ENCODE measurements around the gene DCST1.

DCST1 gene

DNA sequence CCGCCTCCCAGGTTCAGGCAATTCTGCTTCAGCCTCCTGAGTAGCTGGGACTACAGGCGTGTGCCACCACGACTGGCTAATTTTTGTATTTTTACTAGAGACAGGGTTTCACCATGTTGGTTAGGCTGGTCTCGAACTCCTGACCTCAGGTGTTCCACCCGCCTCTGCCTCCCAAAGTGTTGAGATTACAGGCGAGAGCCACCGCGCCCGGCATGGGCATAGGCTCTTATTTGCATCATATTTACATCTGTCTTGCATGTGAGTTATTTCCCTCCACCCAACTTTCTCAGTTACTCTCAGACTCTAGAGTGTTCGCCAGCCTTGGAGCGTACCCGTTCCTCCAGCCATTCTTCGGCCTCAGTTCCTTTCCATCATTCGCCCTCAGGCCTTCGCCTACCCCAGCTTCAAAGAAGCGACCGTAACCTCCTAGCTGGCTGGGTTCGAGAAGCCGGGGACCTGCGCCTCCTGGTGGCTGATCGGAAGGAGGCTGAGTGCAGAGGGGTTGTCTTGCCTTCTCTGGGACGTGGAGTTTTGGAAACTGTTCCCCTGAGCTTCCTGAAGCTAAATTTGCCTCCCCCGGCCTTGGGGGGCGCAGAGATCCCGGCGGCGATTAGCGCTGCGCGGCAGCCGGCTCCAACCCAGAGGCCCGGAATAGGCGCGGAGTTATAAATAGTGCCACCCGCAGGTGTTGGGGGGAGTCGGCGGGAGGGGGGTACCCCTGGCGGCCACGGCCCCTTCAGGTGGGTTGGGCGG lies 34.6 kb upstream of the DCST1 start:
- H3K9me3 ChIP-seq (ENCODE audit: insufficient read depth, low read length), result no peaks in the 10 kb centered on the region
- H3K27ac ChIP-seq (ENCODE audit: low read depth, low read length), result no peak overlapping the region
- no peaks in the 10 kb centered on the region for H4K20me1 ChIP-seq (ENCODE audit: low read depth, low read length)
- no peaks in the 10 kb centered on the region for H3K79me2 ChIP-seq (ENCODE audit: insufficient read depth, low read length)
- H3K4me2 ChIP-seq (ENCODE audit: low read depth, low read length, poor library complexity, severe bottlenecking), result peak overlapping the region; percentile 60
- TF ChIP-seq, protein P1, sequence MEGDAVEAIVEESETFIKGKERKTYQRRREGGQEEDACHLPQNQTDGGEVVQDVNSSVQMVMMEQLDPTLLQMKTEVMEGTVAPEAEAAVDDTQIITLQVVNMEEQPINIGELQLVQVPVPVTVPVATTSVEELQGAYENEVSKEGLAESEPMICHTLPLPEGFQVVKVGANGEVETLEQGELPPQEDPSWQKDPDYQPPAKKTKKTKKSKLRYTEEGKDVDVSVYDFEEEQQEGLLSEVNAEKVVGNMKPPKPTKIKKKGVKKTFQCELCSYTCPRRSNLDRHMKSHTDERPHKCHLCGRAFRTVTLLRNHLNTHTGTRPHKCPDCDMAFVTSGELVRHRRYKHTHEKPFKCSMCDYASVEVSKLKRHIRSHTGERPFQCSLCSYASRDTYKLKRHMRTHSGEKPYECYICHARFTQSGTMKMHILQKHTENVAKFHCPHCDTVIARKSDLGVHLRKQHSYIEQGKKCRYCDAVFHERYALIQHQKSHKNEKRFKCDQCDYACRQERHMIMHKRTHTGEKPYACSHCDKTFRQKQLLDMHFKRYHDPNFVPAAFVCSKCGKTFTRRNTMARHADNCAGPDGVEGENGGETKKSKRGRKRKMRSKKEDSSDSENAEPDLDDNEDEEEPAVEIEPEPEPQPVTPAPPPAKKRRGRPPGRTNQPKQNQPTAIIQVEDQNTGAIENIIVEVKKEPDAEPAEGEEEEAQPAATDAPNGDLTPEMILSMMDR (IDR thresholded peaks at IDR 0.05; ENCODE audit: insufficient read depth, low read length, poor library complexity, severe bottlenecking), result peak; percentile 96
- TF ChIP-seq EZH2phosphoT487 (conservative IDR thresholded peaks at IDR 0.05; ENCODE audit: low read length), result no peak
- H2AFZ ChIP-seq (ENCODE audit: low read depth, low read length, severe bottlenecking), result no peak overlapping the region
- no peaks in the 10 kb centered on the region for H3K27me3 ChIP-seq (ENCODE audit: low read length)
- no peak overlapping the region for H3K9ac ChIP-seq (ENCODE audit: low read length)
- H3K4me3 ChIP-seq (ENCODE audit: insufficient read depth, low read length, poor library complexity, severe bottlenecking), result peak overlapping the region; percentile 30
- no peaks in the 10 kb centered on the region for H3K9me2 ChIP-seq (replicated peaks; ENCODE audit: insufficient read depth, low read length)
- H3F3A ChIP-seq (ENCODE audit: insufficient read depth), result peaks cover 16% of the 10 kb centered on the region
- no peaks in the 10 kb centered on the region for H3K36me3 ChIP-seq (ENCODE audit: low read length)

DNA sequence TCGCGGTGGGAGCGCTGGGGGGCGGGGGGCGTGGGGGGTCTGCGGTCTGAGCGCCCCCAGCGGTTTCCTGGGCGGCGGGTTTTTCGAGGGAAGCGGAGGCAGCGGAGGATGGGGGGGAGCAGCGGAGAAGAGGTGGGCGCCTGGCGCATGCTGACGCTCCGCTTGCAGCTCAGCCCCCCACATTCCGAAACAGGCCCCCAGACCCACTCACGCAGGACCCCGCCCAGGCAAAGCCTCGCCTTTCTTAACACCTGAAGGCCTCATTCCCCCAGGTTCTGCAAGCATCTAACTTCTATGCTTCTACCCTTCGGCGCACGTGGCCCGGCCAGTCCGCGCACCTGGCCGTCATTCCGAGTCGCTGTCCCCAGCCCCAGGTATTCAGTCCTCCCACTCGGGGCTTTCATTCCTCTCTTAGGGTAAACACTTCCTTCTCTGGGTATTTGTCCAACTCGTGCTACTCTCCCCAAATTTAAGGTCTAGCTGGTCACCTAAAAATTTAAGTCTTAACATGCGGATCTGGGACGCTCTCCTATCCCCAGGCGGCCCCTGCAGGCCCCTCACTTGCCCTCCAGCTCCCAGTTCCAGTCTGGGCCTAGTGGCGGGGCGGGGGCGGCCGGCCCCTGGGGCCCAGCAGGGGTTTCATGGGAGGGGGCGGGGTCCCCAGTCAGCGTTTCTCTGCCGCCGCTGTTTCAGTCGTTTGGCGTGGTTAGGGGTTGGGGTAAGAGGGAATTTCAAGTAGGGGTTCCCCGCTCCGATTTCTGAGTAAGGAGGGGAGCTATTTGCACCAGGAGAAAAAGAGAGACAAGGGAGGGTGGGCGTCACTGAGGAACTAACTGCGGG lies 33.8 kb upstream of the DCST1 start:
- no peak overlapping the region for H2AFZ ChIP-seq (ENCODE audit: low read depth, low read length, severe bottlenecking)
- no peaks in the 10 kb centered on the region for H3K36me3 ChIP-seq (ENCODE audit: low read length)
- no peaks in the 10 kb centered on the region for H4K20me1 ChIP-seq (ENCODE audit: low read depth, low read length)
- H3K4me3 ChIP-seq (ENCODE audit: insufficient read depth, low read length, poor library complexity, severe bottlenecking), result peak overlapping the region; percentile 40
- H3K9me2 ChIP-seq (replicated peaks; ENCODE audit: insufficient read depth, low read length), result no peaks in the 10 kb centered on the region
- peak overlapping the region; percentile 50 for H3K27ac ChIP-seq (ENCODE audit: low read depth, low read length)
- no peaks in the 10 kb centered on the region for H3K79me2 ChIP-seq (ENCODE audit: insufficient read depth, low read length)
- H3K4me2 ChIP-seq (ENCODE audit: low read depth, low read length, poor library complexity, severe bottlenecking), result peak overlapping the region; percentile 60
- no peaks in the 10 kb centered on the region for H3K9me3 ChIP-seq (ENCODE audit: insufficient read depth, low read length)
- no peaks in the 10 kb centered on the region for H3K27me3 ChIP-seq (ENCODE audit: low read length)
- peak overlapping the region; percentile 25 for H3K9ac ChIP-seq (ENCODE audit: low read length)
- peaks cover 16% of the 10 kb centered on the region for H3F3A ChIP-seq (ENCODE audit: insufficient read depth)
- TF ChIP-seq EZH2phosphoT487 (conservative IDR thresholded peaks at IDR 0.05; ENCODE audit: low read length), result peak; percentile 93; the same call in 1 of the 2 replicates
- TF ChIP-seq, protein P1 (IDR thresholded peaks at IDR 0.05; ENCODE audit: insufficient read depth, low read length, poor library complexity, severe bottlenecking), result no peak

- peak overlapping the region; percentile 69 for H3K4me2 ChIP-seq (ENCODE audit: low read depth, low read length, poor library complexity, severe bottlenecking)
- no peaks in the 10 kb centered on the region for H3K36me3 ChIP-seq (ENCODE audit: low read length)
- TF ChIP-seq, protein P1 (IDR thresholded peaks at IDR 0.05; ENCODE audit: insufficient read depth, low read length, poor library complexity, severe bottlenecking), result no peak
- no peak for TF ChIP-seq EZH2phosphoT487 (conservative IDR thresholded peaks at IDR 0.05; ENCODE audit: low read length)
- H4K20me1 ChIP-seq (ENCODE audit: low read depth, low read length), result no peaks in the 10 kb centered on the region
- no peaks in the 10 kb centered on the region for H3K79me2 ChIP-seq (ENCODE audit: insufficient read depth, low read length)
- H3K9me2 ChIP-seq (replicated peaks; ENCODE audit: insufficient read depth, low read length), result no peaks in the 10 kb centered on the region
- no peak overlapping the region for H2AFZ ChIP-seq (ENCODE audit: low read depth, low read length, severe bottlenecking)
- H3F3A ChIP-seq (ENCODE audit: insufficient read depth), result peaks cover 16% of the 10 kb centered on the region
- H3K9me3 ChIP-seq (ENCODE audit: insufficient read depth, low read length), result no peaks in the 10 kb centered on the region
- H3K9ac ChIP-seq (ENCODE audit: low read length), result peak overlapping the region; percentile 38; the same call in 1 of the 2 replicates
- H3K27me3 ChIP-seq (ENCODE audit: low read length), result no peaks in the 10 kb centered on the region
- H3K4me3 ChIP-seq (ENCODE audit: insufficient read depth, low read length, poor library complexity, severe bottlenecking), result peak overlapping the region; percentile 50
- H3K27ac ChIP-seq (ENCODE audit: low read depth, low read length), result peak overlapping the region; percentile 50
These were observed 33.3 kb upstream of the DCST1 start for GRCh38 chr1:155000411-155000725.
